NCI-H1417 treated with DMSO at 0.1 percent for 48 hours (cell line): ENCODE measurements around the gene CAPN8.

Experiments
- DNase-seq: peaks from one replicate; lab custom pipeline; 2025; lab: John Stamatoyannopoulos, UW

Gene CAPN8

GRCh38 chr1:223702735-223703667 is 37.5 kb upstream of the CAPN8 start:
- no peak for DNase-seq

DNA sequence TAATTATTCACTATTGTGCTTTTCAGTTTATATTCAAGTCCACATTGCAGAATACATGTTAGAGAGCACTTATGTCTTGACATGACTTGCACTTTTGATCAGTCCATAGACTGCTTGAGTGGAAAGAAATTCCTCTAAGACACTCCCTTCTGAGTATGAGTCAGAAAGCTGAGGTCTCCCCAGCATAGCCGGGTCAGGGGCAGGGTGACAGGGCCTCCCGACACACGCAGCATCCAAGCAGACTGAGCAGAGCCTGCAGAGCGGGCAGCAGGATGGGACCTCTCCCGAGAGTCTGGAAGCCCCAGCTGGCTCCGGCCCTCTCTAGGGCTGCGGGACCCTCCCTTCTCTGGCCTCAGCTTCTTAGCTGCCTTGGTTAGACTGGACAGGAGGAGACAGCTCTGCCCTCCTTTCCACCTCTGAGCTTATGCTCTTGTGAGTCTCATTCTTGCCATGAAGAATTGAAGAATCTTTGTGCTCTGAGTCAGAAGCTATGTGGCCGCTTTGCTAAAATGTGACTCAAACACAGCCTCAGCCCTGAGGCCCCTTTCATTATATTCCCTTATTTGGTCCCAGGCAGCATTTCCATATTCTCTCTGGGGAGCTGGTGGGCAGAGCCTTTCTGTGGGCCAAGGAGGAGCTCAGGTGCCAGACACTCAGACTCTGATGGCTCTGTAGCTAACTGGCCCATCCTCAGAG is 35.6 kb upstream of the CAPN8 start:
- DNase-seq = no peak

GRCh38 chr1:223700388-223700918 is 35.0 kb upstream of the CAPN8 start:
- no peak for DNase-seq

GRCh38 chr1:223695941-223696340 is 30.4 kb upstream of the CAPN8 start:
- DNase-seq = no peak

- no peak for DNase-seq
These were observed 29.6 kb upstream of the CAPN8 start for GRCh38 chr1:223695014-223695548.

GRCh38 chr1:223691121-223691520 is 25.6 kb upstream of the CAPN8 start:
- no peak for DNase-seq

DNA sequence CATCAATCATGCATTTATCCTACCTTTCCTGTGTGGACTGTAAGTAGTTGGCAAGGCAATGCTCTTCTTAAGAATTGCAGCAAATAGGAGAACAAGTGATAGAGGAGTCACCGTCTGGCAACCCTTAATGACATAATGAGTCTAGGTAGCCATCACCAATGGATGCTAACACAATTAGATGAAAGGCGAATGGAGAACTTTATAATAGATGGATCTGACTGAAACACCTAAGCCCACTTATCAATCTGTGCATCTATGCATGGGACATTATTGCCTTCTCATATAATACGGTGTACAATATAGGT is 18.9 kb upstream of the CAPN8 start:
- DNase-seq = no peak

GRCh38 chr1:223683586-223684487 is 18.3 kb upstream of the CAPN8 start:
- DNase-seq = peak; percentile 38

DNA sequence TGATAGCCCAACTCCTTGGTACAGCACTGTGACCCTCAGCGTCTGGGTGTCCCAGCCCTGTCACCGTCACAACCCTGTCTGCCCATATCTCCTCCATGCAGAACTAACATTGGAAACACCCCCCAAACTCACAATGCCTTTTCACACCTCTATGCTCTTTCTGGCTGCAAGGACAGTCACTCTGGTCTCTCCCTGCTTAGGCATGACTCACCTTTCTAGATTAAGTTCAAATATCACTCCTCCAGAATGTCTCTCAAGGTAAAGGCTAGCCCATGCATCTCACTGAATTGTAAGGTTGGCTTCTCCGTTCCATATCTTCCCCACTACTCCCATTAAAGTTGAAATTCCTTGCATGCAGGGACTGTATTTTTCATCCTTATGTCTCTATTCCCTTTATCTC is 17.0 kb upstream of the CAPN8 start:
- DNase-seq = no peak

DNA sequence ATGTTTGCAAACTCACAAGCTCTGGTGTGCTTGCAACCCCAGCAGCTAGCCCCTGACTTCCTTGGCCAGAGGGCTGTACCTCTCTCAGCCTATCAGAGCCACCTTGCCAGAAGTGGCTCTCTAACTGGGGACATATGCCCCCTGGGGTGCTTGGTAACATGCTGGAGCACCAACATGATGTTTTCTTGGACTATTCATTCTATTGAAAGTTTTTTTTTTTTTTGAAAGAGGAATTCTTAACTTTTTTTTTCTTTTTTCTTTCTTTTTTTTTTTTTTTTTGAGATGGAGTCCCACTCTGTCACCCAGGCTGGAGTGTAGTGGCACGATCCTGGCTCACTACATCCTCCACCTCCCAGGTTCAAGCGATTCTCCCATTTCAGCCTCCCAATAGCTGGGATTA is 14.7 kb upstream of the CAPN8 start:
- no peak for DNase-seq

- DNase-seq = no peak
These were observed 13.3 kb upstream of the CAPN8 start for GRCh38 chr1:223678841-223679240.

GRCh38 chr1:223674119-223674890 is 8.8 kb upstream of the CAPN8 start:
- DNase-seq = no peak

GRCh38 chr1:223670458-223671159 is 5.1 kb upstream of the CAPN8 start:
- DNase-seq = no peak

- DNase-seq = no peak
These were observed 3.7 kb upstream of the CAPN8 start for GRCh38 chr1:223669003-223669795.

DNA sequence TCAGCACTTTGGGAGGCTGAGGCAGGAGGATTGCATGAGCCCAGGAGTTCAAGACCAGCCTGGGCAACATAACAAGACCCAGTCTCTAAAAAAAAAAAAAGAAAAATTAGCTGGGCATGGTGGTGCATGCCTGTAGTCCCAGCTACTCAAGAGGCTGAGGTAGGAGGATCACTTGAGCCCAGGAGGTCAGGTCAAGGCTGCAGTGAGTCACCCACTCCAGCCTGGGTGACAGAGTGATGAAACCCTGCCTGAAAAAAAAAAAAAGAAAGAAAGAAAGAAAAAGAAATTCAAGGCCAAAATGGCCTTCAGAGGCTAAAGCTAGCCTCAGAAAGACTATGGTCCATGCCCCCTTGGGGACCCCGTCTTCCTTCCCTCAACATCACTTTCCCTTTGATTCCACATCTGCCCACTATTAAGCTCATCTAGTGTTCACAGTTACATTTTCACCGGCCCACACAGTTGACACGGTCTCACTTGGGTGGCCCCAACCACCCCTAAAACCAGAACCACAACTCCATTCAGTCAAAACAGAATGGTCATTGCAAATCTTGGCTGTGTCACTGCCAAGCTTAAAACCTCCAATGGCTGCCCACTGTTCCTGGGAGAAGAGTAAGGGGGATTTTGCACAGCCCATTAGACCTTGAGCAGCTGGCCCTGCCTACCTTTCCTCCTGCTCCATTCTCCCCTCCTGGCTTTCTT is 2.1 kb upstream of the CAPN8 start:
- no peak for DNase-seq

- DNase-seq = no peak
These were observed 1.4 kb downstream of the CAPN8 start for GRCh38 chr1:223664106-223664505.

DNA sequence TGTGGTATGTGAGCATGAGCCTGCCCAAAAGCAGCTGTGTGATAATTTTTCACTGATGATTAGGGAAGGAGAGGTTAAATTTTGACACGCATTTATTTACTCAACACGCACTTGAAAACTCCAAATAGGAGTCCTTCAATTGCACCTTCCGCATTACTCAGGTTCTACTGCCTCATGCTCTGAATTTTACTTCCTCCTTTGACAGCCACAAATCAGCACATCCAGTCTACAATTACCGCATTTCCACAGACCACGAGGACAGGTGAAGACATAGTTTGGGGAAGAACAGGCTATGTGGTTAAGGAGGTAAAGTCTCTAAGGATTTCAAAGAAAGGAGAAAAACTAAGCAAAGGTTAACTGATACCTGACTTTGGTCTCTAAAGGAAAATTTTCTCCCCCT is 2.6 kb downstream of the CAPN8 start:
- no peak for DNase-seq

DNA sequence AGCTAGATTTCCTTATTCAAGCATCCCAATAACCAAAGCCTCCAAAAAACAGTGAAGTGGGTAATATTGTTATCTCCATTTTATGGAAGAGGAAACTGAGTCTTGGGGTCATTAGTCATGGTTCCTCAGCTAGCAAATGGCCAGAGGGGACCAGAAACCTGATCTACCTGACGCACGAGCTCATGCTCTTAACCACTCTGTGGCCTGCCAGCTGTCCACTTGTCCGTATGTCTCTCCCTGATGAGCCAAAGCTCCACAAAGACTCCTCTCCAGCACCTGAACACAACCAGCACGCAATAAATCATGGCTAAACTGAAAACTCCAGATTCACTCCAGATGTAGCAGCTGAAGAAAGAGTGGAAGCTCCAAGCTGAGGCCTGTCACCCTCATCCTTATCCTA is 5.8 kb downstream of the CAPN8 start:
- DNase-seq = no peak

DNA sequence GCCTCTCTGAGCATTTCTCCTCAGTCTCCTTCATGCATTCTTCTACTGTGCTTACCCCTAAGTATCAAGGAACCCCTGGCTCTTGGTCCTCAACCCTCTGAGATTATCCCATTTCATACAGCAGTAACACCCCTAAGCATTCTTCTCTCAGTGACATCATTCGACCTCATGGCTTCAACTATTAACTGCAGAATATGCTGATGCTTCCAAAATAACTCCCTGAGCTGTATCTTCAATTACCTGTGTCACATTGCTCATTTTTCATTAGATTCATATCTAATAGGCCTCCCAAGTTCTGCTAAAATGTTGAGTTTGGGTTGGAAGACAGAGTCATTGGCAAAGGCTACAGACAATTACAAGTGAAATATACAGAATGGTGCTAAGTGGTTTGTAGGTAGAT is 7.5 kb downstream of the CAPN8 start:
- DNase-seq = no peak
